H9 (cell line): Measurements from ENCODE around the gene PYGB. TPM values are rescaled to one million over a fixed set of nuclear protein-coding genes. Genes with fewer than 3 reads are reported as not detected.
A peak's percentile ranks its signal among the peaks of the same experiment; 100 is the strongest.

Source experiments
- DNase-seq: peaks from one replicate; pipeline ENCODE4 v3.0.0-alpha.2; 2017
- H2AFZ ChIP-seq: one replicate; pipeline ENCODE4 v1.6.1; 2013; ENCODE audit warnings: mild to moderate bottlenecking, low read length, control low read depth, moderate library complexity
- H2AK5ac ChIP-seq: 2 replicates; pipeline ENCODE4 v1.6.1; 2013; ENCODE audit warnings: low read length, control low read depth, mixed read lengths; ENCODE audit not compliant: insufficient read length
- H2BK120ac ChIP-seq: one replicate; pipeline ENCODE4 v1.6.1; 2013; ENCODE audit warnings: low read depth, mild to moderate bottlenecking, low read length, control low read depth, inconsistent platforms; ENCODE audit not compliant: poor library complexity, severe bottlenecking
- H2BK12ac ChIP-seq: 2 replicates; pipeline ENCODE4 v1.6.1; 2013; ENCODE audit warnings: low read length, control low read depth, mixed read lengths, low read depth; ENCODE audit not compliant: insufficient read length
- H2BK15ac ChIP-seq: 2 replicates; pipeline ENCODE4 v1.6.1; 2013; ENCODE audit warnings: low read depth, low read length, control low read depth
- H2BK20ac ChIP-seq: one replicate; pipeline ENCODE4 v1.6.1; 2013; ENCODE audit warnings: low read depth, mild to moderate bottlenecking, low read length, control low read depth, inconsistent platforms; ENCODE audit not compliant: poor library complexity, severe bottlenecking
- H2BK5ac ChIP-seq: 2 replicates; pipeline ENCODE4 v1.6.1; 2013; ENCODE audit warnings: low read length, control low read depth, mixed read lengths; ENCODE audit not compliant: insufficient read length
- H3K14ac ChIP-seq: 2 replicates; pipeline ENCODE4 v1.6.1; 2013; ENCODE audit warnings: low read length, control low read depth; ENCODE audit not compliant: insufficient read depth
- H3K18ac ChIP-seq: 2 replicates; pipeline ENCODE4 v1.6.1; 2013; ENCODE audit warnings: low read depth, mild to moderate bottlenecking, mixed read lengths, low read length, control low read depth; ENCODE audit not compliant: insufficient read length
- H3K23ac ChIP-seq: 2 replicates; pipeline ENCODE4 v1.6.1; 2013; ENCODE audit warnings: low read length, control low read depth, mixed read lengths, low read depth; ENCODE audit not compliant: insufficient read length
- H3K23me2 ChIP-seq: 2 replicates; pipeline ENCODE4 v1.6.1; 2013; ENCODE audit warnings: low read depth, mild to moderate bottlenecking, mixed read lengths, low read length, control low read depth; ENCODE audit not compliant: insufficient read length, poor library complexity, severe bottlenecking
- H3K27ac ChIP-seq: 2 replicates; pipeline ENCODE4 v1.5.1; 2013; ENCODE audit warnings: low read length, control low read depth, mixed read lengths, low read depth; ENCODE audit not compliant: insufficient read length
- H3K27me3 ChIP-seq: 2 replicates; pipeline ENCODE4 v1.6.1; 2013; ENCODE audit warnings: low read length, control low read depth, inconsistent platforms; ENCODE audit not compliant: insufficient read depth
- H3K4ac ChIP-seq: 2 replicates; pipeline ENCODE4 v1.6.1; 2013; ENCODE audit warnings: low read depth, mild to moderate bottlenecking, control low read depth, inconsistent platforms, low read length, moderate library complexity
- H3K4me1 ChIP-seq: 2 replicates; pipeline ENCODE4 v1.6.1; 2013; ENCODE audit warnings: low read length, control low read depth, inconsistent platforms; ENCODE audit not compliant: insufficient read depth
- H3K4me2 ChIP-seq: 2 replicates; pipeline ENCODE4 v1.6.1; 2013; ENCODE audit warnings: low read length, control low read depth, mixed read lengths; ENCODE audit not compliant: insufficient read length, insufficient read depth
- H3K56ac ChIP-seq: 2 replicates; pipeline ENCODE4 v1.6.1; 2013; ENCODE audit warnings: low read depth, mild to moderate bottlenecking, mixed read lengths, low read length, control low read depth; ENCODE audit not compliant: insufficient read length
- H3K79me1 ChIP-seq: 2 replicates; pipeline ENCODE4 v1.6.1; 2013; ENCODE audit warnings: low read depth, mild to moderate bottlenecking, moderate library complexity, low read length, control low read depth, inconsistent platforms; ENCODE audit not compliant: insufficient read depth, poor library complexity, severe bottlenecking
- H3K79me2 ChIP-seq: 2 replicates; pipeline ENCODE4 v1.6.1; 2013; ENCODE audit warnings: low read length, control low read depth, inconsistent platforms; ENCODE audit not compliant: insufficient read depth
- H3K9ac ChIP-seq: 2 replicates; pipeline ENCODE4 v1.6.1; 2013; ENCODE audit warnings: low read length, control low read depth, mixed read lengths; ENCODE audit not compliant: insufficient read length; ENCODE audit errors: extremely low read depth
- H3K9me3 ChIP-seq: one replicate; pipeline ENCODE4 v1.6.1; 2013; ENCODE audit warnings: low read depth, low read length, inconsistent platforms; ENCODE audit not compliant: control insufficient read depth
- H3T11ph ChIP-seq: one replicate; pipeline ENCODE4 v1.6.1; 2013; ENCODE audit warnings: mild to moderate bottlenecking, low read length, control low read depth, inconsistent platforms
- H4K20me1 ChIP-seq: one replicate; pipeline ENCODE4 v1.6.1; 2013; ENCODE audit not compliant: control insufficient read depth, insufficient read length, insufficient read depth
- H4K5ac ChIP-seq: 2 replicates; pipeline ENCODE4 v1.6.1; 2013; ENCODE audit warnings: low read depth, mild to moderate bottlenecking, mixed read lengths, low read length, control low read depth; ENCODE audit not compliant: insufficient read length
- H4K8ac ChIP-seq: replicated peaks from 2 replicates; pipeline ENCODE4 v1.6.1; 2013; ENCODE audit warnings: low read length, control low read depth, mixed read lengths, low read depth; ENCODE audit not compliant: insufficient read length
- H4K91ac ChIP-seq: 2 replicates; pipeline ENCODE4 v1.6.1; 2013; ENCODE audit warnings: low read depth, mild to moderate bottlenecking, moderate library complexity, mixed read lengths, low read length, control low read depth; ENCODE audit not compliant: insufficient read length
- H3K27ac Mint-ChIP-seq, 3 experiments: 2 replicates in 2 of 3; 3 replicates in 1 of 3; pipeline ENCODE4 v1.8.0; 2020 to 2021; ENCODE audit warnings: mixed read lengths in 3 of 3, mild to moderate bottlenecking in 1 of 3, moderate library complexity in 1 of 3
- H3K27me3 Mint-ChIP-seq: 2 replicates; pipeline ENCODE4 v1.8.0; 2021; ENCODE audit warnings: low read depth, mild to moderate bottlenecking, moderate library complexity, mixed read lengths
- H3K36me3 Mint-ChIP-seq, 3 experiments: 2 replicates in 2 of 3; 3 replicates in 1 of 3; pipeline ENCODE4 v1.8.0; 2020 to 2021; ENCODE audit warnings: low read depth in 3 of 3, mixed read lengths in 3 of 3; ENCODE audit not compliant: insufficient read depth in 1 of 3
- H3K4me1 Mint-ChIP-seq, 2 experiments: 2 replicates each; pipeline ENCODE4 v1.8.0; 2020; ENCODE audit warnings: mixed read lengths in 2 of 2
- H3K4me3 Mint-ChIP-seq, 2 experiments: 2 replicates in 1 of 2; 3 replicates in 1 of 2; pipeline ENCODE4 v1.8.0; 2020 to 2021; ENCODE audit warnings: mild to moderate bottlenecking in 2 of 2, mixed read lengths in 2 of 2, moderate library complexity in 1 of 2
- H3K9me3 Mint-ChIP-seq, 2 experiments: 2 replicates in 1 of 2; 3 replicates in 1 of 2; pipeline ENCODE4 v1.8.0; 2020; ENCODE audit warnings: mild to moderate bottlenecking in 2 of 2, mixed read lengths in 2 of 2, moderate library complexity in 1 of 2
- CTCF ChIP-seq: fragments of 200-600 bp; sonication (generic); conservative IDR thresholded peaks from 3 replicates; pipeline ENCODE4 v1.8.0; 2021; ENCODE audit warnings: antibody characterized with exemption, mild to moderate bottlenecking
- WGBS: extraction: QIAGEN DNeasy Blood & Tissue Kit; methylation state at CpG from one replicate; pipeline ENCODE4 v1.1.7; 2013; ENCODE audit warnings: missing lambda C conversion rate, low lambda C conversion rate, mixed read lengths; ENCODE audit not compliant: insufficient read length; ENCODE audit errors: extremely low coverage; 5-methylcytosine and 5-hydroxymethylcytosine counted together
- total RNA-seq: library from RNA; stranded (reverse); gene quantifications from 2 replicates; pipeline ENCODE4 v1.2.1, GENCODE V29; 2021

PYGB gene
- total RNA-seq, 1 experiment from 2014 or later: 46.9 TPM

- Histone ChIP-seq H3K27ac (no peak overlapping the region), H3K23me2 (no peaks in the 10 kb centered on the region), H3K79me2 (no peaks in the 10 kb centered on the region), H2BK20ac (no peak overlapping the region), H3T11ph (no peak overlapping the region), H3K9me3 (no peaks in the 10 kb centered on the region), H3K56ac (no peak overlapping the region), H2BK12ac (no peak overlapping the region), H3K9ac (no peak overlapping the region), H2AK5ac (no peak overlapping the region), H3K18ac (no peak overlapping the region), H3K27me3 (no peaks in the 10 kb centered on the region; the same call in 1 of the 2 replicates), H2BK15ac (no peak overlapping the region), H3K79me1 (no peaks in the 10 kb centered on the region), H3K14ac (no peak overlapping the region), H2AFZ (no peak overlapping the region), H4K5ac (no peak overlapping the region), H2BK5ac (no peak overlapping the region), H3K4ac (no peak overlapping the region), H3K4me2 (no peak overlapping the region), H3K23ac (no peak overlapping the region), H2BK120ac (no peak overlapping the region), H4K20me1 (no peaks in the 10 kb centered on the region), H3K4me1 (no peaks in the 10 kb centered on the region; the same call in 1 of the 2 replicates), H4K8ac (no peak overlapping the region), H4K91ac (no peak overlapping the region)
- no CpG with 5 or more reads among the region's 8 CpGs for WGBS
- peaks cover 15 to 23% of the 10 kb centered on the region in 2 experiments for H3K4me1 Mint-ChIP-seq
- no peak for TF ChIP-seq CTCF
- H3K9me3 Mint-ChIP-seq: no peaks in the 10 kb centered on the region
- H3K4me3 Mint-ChIP-seq: no peak overlapping the region
- peak overlapping the region in 1 of 3 experiments; percentile 64; a peak in 1 of 7 replicates for H3K27ac Mint-ChIP-seq
- H3K27me3 Mint-ChIP-seq: no peaks in the 10 kb centered on the region
- no peak for DNase-seq
- peaks cover 0 to 11% (median 9%) of the 10 kb centered on the region in 3 experiments; a peak in 4 of 7 replicates for H3K36me3 Mint-ChIP-seq
These were observed 41.3 kb upstream of the PYGB start for GRCh38 chr20:25206548-25206947.
